Peyer's patch (tissue), 4 donors: ENCODE data around the gene BICRAL.

ENCODE experiments used
- POLR2A ChIP-seq, 2 donors: fragments of 450-650 bp; IDR thresholded peaks; one replicate each; pipeline ENCODE4 v1.5.1; 2017; ENCODE audit warnings: antibody characterized with exemption in 2 of 2, mild to moderate bottlenecking in 2 of 2, moderate library complexity in 2 of 2
- TF ChIP-seq, protein P1 (sequence below), 6 experiments: fragments of 450-650 bp in 4 of 6; fragments of 200-600 bp in 2 of 6; sonication (generic) in 1 of 6; IDR thresholded peaks; one replicate each; pipeline ENCODE4 v1.5.1; 2017 to 2019; ENCODE audit warnings: antibody characterized with exemption in 6 of 6, mild to moderate bottlenecking in 3 of 6, moderate library complexity in 1 of 6

DNA sequence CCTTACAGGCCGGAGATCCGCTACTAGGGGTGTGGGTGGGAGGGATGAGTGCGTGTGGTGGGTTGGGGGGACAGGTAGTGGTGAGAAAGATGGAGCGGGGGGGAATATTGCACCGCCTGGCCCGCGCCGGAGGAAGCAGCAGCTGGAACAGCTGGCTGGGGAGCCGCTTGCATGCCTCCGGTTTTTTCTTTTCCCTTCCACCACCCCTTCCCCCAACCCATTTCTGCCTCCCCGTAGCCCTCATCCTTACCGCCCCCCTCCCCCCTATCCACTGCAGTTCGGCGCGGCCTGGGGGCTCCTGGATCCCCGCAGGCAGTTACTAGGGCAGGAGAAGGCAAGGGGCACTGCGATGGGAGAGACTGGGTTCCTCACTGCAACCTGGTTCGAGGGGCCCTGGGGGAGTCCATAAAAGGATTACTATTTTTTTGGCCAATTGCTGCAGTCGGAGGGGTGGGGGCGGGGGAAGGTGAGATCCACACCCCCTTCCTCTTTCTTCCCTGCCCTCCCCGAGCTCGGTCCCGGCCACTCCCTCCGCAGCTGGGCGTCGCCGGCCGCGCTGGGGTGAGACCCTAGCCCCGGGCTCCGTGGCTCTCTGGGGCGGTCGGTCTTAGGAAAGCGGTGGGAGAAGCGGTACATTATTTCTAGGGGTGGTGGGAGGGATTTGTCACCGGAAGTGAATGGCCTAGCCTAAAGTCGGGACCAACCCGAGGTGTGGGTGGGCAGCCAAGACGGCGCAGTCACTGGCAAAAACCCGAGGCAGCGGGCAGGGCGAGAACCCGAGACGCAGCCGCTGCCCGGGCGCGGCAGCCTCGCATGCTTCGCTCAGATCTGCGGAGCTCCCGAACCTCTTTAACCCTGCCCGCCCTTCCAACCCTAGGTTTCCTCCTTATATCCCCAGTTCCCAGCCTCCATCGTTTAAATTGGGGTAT lies 35.1 kb upstream of the BICRAL start:
- TF ChIP-seq, protein P1, sequence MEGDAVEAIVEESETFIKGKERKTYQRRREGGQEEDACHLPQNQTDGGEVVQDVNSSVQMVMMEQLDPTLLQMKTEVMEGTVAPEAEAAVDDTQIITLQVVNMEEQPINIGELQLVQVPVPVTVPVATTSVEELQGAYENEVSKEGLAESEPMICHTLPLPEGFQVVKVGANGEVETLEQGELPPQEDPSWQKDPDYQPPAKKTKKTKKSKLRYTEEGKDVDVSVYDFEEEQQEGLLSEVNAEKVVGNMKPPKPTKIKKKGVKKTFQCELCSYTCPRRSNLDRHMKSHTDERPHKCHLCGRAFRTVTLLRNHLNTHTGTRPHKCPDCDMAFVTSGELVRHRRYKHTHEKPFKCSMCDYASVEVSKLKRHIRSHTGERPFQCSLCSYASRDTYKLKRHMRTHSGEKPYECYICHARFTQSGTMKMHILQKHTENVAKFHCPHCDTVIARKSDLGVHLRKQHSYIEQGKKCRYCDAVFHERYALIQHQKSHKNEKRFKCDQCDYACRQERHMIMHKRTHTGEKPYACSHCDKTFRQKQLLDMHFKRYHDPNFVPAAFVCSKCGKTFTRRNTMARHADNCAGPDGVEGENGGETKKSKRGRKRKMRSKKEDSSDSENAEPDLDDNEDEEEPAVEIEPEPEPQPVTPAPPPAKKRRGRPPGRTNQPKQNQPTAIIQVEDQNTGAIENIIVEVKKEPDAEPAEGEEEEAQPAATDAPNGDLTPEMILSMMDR (IDR thresholded peaks at IDR 0.05) = no peak
- peak; percentile 77 to 81 for TF ChIP-seq POLR2A (IDR thresholded peaks at IDR 0.05)
